ENCODE data around the gene RAB40C. TPM values are rescaled to one million over a fixed set of nuclear protein-coding genes. Genes with fewer than 3 reads are reported as not detected.

RAB40C gene
- total RNA-seq, 1 donor from 2014 or later, result 31.6 TPM

DNA sequence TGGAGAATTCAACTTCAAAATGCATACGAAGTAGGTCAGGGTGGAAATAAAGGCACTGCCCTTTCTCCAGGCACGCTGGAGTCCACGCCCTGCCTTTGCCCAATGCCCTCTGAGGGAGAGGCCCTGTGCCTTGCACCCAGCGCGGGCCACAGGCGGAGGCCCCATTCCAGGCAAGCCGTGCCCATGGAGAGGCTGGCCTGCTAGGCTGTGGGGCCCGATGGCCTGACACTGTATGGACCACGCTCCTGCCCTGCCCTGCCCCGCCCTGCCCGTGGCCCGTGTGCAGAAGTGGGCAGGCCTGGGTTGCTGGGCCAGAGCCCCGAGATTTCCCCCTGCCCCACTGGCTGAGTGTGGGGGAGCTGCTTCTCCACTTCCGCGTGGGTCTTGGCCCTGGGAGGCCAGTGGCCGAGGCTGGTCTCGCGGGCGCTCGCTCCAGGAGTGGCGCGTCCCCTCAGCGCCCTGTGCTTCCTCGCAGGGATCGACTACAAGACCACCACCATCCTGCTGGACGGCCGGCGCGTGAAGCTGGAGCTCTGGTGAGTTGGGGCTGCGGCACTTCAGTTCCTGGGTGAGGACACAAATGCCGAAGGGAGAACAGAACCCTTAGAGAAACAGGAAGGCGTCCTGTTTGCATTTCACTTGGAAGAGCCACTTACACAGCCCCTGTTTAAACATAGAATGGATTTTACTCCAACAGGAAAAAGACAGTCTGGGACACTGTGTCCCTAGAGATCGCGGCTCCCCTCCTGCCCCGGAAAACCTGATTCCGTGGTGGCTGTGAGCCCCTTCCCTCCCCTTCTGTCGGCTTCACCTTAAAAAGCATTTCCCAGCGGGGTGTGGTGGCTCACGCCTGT is 27.1 kb downstream of the RAB40C start:
- Mint-ChIP-seq H3K27me3 (ENCODE audit: low read depth) (no peaks in the 10 kb centered on the region), H3K9me3 (peaks cover 2% of the 10 kb centered on the region), H3K4me3 (no peak overlapping the region), H3K36me3 (ENCODE audit: low read depth) (peaks cover 13% of the 10 kb centered on the region), H3K27ac (ENCODE audit: unreplicated experiment) (no peak overlapping the region), H3K4me1 (peaks cover 6% of the 10 kb centered on the region)
- TF ChIP-seq, protein P1, sequence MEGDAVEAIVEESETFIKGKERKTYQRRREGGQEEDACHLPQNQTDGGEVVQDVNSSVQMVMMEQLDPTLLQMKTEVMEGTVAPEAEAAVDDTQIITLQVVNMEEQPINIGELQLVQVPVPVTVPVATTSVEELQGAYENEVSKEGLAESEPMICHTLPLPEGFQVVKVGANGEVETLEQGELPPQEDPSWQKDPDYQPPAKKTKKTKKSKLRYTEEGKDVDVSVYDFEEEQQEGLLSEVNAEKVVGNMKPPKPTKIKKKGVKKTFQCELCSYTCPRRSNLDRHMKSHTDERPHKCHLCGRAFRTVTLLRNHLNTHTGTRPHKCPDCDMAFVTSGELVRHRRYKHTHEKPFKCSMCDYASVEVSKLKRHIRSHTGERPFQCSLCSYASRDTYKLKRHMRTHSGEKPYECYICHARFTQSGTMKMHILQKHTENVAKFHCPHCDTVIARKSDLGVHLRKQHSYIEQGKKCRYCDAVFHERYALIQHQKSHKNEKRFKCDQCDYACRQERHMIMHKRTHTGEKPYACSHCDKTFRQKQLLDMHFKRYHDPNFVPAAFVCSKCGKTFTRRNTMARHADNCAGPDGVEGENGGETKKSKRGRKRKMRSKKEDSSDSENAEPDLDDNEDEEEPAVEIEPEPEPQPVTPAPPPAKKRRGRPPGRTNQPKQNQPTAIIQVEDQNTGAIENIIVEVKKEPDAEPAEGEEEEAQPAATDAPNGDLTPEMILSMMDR (conservative IDR thresholded peaks at IDR 0.05), result no peak
- DNase-seq (ENCODE audit: low read depth, low spot score), result no peak

DNA sequence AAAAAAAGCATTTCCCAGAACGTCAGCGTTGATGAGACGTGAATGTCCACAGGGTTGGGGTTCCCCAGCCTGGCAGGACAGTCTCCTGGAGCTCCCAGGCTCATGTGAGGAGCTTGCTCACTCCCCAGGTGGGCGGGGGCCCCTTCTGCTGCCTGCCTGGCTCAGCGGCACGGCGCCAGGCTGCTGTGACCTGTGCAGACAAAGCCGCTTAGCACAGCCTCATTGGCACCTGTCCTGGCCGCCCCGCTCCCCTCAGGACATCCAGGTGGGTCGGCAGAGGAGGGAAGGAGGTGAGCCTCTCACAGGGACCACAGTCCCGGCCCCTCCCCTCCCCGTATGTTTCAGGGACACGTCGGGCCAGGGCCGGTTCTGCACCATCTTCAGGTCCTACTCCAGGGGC is 28.0 kb downstream of the RAB40C start:
- TF ChIP-seq, protein P1 (conservative IDR thresholded peaks at IDR 0.05), result no peak

DNA sequence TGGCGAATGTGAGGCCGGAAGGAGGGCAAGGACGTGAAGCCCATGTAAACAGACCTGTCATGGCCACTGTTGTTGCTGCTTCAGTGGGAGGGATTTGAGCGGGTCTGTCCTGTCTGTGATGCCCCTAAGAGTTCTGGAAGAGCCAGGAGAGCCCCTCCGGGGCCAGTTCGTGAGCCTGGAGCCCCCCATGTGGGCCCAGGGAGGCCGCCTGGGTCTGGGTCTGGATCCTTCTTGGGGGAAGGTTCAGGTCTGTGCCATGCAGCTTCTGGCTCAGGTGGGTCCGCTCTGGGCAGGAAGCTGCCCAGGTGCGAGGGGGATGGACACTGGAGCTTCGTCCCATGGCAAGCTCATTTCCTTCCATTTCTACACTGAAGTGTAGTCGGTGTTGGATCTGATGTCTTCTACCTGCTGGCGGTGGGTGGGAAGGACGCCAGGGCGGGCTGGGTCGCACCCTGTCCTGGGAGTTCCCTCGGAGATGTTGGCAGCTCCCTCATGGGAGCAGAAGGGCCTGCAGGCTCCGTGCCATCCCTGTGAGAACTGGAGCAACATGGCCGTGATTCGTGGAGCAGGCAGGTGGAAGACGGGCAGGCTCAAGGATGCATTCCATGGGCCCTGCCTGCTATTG is 29.7 kb downstream of the RAB40C start:
- H3K27ac Mint-ChIP-seq (ENCODE audit: unreplicated experiment), result no peak overlapping the region
- no peak overlapping the region for H3K4me3 Mint-ChIP-seq
- TF ChIP-seq, protein P1 (conservative IDR thresholded peaks at IDR 0.05), result no peak
- H3K36me3 Mint-ChIP-seq (ENCODE audit: low read depth), result peaks cover 4% of the 10 kb centered on the region
- peaks cover 15% of the 10 kb centered on the region for H3K4me1 Mint-ChIP-seq
- no peak for DNase-seq (ENCODE audit: low read depth, low spot score)
- no peaks in the 10 kb centered on the region for H3K27me3 Mint-ChIP-seq (ENCODE audit: low read depth)
- no peaks in the 10 kb centered on the region for H3K9me3 Mint-ChIP-seq

More for the DNA sequence above, 28.0 kb downstream of the RAB40C start:
- peaks cover 13% of the 10 kb centered on the region for H3K36me3 Mint-ChIP-seq (ENCODE audit: low read depth)
- no peak overlapping the region for H3K27ac Mint-ChIP-seq (ENCODE audit: unreplicated experiment)
- H3K4me1 Mint-ChIP-seq, result peaks cover 8% of the 10 kb centered on the region
- no peak overlapping the region for H3K4me3 Mint-ChIP-seq
- peaks cover 2% of the 10 kb centered on the region for H3K9me3 Mint-ChIP-seq
- DNase-seq (ENCODE audit: low read depth, low spot score), result no peak
- no peaks in the 10 kb centered on the region for H3K27me3 Mint-ChIP-seq (ENCODE audit: low read depth)

DNA sequence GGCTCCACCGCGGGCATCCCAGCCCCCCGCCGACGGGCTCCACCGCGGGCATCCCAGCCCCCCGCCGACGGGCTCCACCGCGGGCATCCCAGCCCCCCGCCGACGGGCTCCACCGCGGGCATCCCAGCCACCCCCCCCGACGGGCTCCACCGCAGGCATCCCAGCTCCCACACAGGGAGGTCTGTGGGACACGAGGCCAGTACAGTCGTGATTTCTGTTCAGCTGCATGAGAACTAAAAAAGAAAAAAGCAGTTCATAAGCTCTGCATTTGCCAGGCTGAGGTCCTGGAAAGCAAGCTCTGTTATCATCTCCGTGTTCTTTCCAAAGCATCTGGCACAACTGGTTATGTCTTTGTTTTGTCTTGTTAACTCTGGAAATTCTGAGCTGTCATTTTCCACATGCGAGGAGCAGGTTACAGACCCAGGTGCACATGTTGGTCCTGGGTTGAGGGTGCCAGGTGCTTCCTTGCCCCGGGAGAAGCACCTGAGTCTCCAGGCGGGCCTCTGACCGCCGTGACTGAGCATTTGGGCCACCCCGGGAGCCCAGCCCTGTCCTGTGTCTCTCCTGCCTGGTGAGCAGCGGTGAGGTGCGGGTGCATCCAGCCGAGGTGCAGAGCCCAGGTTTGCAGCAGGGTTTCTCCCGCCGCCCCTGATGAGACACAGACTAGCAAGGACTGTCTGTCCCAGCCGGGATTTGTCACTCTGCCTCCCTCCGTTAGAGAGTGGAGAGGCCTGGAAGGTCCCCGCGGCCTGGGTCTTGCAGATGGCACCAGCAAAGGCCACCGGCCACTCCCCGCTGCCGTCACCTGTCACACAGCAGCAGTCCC is 31.0 kb downstream of the RAB40C start:
- H3K9me3 Mint-ChIP-seq, result no peaks in the 10 kb centered on the region
- TF ChIP-seq, protein P1 (conservative IDR thresholded peaks at IDR 0.05), result no peak
- no peaks in the 10 kb centered on the region for H3K27me3 Mint-ChIP-seq (ENCODE audit: low read depth)
- H3K36me3 Mint-ChIP-seq (ENCODE audit: low read depth), result no peaks in the 10 kb centered on the region
- H3K4me1 Mint-ChIP-seq, result peaks cover 15% of the 10 kb centered on the region
- DNase-seq (ENCODE audit: low read depth, low spot score), result no peak
- H3K27ac Mint-ChIP-seq (ENCODE audit: unreplicated experiment), result no peak overlapping the region
- H3K4me3 Mint-ChIP-seq, result no peak overlapping the region

DNA sequence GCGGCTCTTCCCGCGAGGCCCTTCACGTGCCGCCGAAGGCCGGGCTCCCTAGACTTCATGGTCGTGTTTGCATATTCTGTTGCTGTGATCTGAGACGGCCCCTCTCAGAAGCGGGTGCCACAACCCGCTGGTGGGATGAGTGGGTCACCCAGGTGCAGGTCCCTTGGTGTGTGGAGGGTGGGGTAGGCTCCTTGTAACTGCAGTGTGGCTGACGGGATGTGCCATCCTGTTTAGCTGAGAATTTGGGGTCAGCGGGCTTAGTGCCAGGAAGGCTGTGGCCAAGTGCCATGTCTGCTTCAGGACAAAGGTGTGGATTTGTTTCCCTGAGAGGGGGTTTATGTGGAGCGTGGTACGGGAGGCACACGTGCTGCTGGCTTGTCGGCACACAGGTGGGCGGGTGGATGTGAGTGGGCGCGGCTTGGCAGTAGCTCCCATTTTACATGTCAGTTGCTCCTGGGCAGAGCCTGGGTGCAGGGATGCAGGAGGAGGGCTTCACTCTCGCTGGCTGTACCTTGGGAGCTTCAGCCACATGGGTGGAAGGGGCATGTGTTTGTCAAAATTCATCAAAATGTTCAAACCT is 31.8 kb downstream of the RAB40C start:
- no peak for DNase-seq (ENCODE audit: low read depth, low spot score)
- peaks cover 15% of the 10 kb centered on the region for H3K4me1 Mint-ChIP-seq
- no peaks in the 10 kb centered on the region for H3K27me3 Mint-ChIP-seq (ENCODE audit: low read depth)
- no peaks in the 10 kb centered on the region for H3K9me3 Mint-ChIP-seq
- H3K27ac Mint-ChIP-seq (ENCODE audit: unreplicated experiment), result peak overlapping the region; percentile 35
- TF ChIP-seq, protein P1 (conservative IDR thresholded peaks at IDR 0.05), result no peak
- H3K36me3 Mint-ChIP-seq (ENCODE audit: low read depth), result no peaks in the 10 kb centered on the region
- H3K4me3 Mint-ChIP-seq, result peak overlapping the region; percentile 57
